OCI-LY7 (cell line): ENCODE measurements around the gene FAM241B. TPM values are rescaled to one million over a fixed set of nuclear protein-coding genes. Genes with fewer than 3 reads are reported as not detected.
A peak's percentile ranks its signal among the peaks of the same experiment; 100 is the strongest.

Experiments used
- BruUV-seq: library from RNA; stranded (reverse); fragments of 400-500 nt; replicated peaks from 2 replicates; lab custom pipeline; 2021; lab: Mats Ljungman, UMichigan
- CTCF ChIA-PET: fragments of 300-600 bp; sonication (Branson Sonifier 250); formaldehyde crosslinking; loops from one replicate; lab custom pipeline; 2022; ENCODE audit warnings: antibody characterized with exemption; ENCODE audit not compliant: unreplicated experiment; lab: Charles Lee
- POLR2A ChIA-PET: fragments of 300-600 bp; sonication (Branson Sonifier 250); formaldehyde crosslinking; loops from one replicate; lab custom pipeline; 2022; ENCODE audit warnings: antibody characterized with exemption; lab: Charles Lee
- DNase-seq: peaks from one replicate; pipeline ENCODE4 v3.0.0-alpha.2; 2015; ENCODE audit warnings: low spot score
- H2AFZ ChIP-seq: fragments of 200-600 bp; sonication (generic), shearing (Covaris generic); 2 replicates; pipeline ENCODE4 v1.6.1; 2014; ENCODE audit warnings: mild to moderate bottlenecking, antibody characterized with exemption, low read length, moderate library complexity
- H3K27ac ChIP-seq: fragments of 200-600 bp; sonication (generic); 2 replicates; pipeline ENCODE4 v1.5.1; 2014; ENCODE audit warnings: mixed run types, low read depth, mild to moderate bottlenecking, moderate library complexity, low read length, inconsistent platforms; ENCODE audit not compliant: poor library complexity, severe bottlenecking
- H3K36me3 ChIP-seq: fragments of 200-600 bp; sonication (generic); 2 replicates; pipeline ENCODE4 v1.6.1; 2014; ENCODE audit warnings: mild to moderate bottlenecking, antibody characterized with exemption, low read length, moderate library complexity, mixed read lengths; ENCODE audit not compliant: insufficient read depth
- H3K4me1 ChIP-seq: fragments of 200-600 bp; sonication (generic); 2 replicates; pipeline ENCODE4 v1.5.1; 2014; ENCODE audit warnings: mild to moderate bottlenecking, low read length; ENCODE audit not compliant: insufficient read depth, poor library complexity, severe bottlenecking
- H3K4me2 ChIP-seq: fragments of 200-600 bp; sonication (generic); 2 replicates; pipeline ENCODE4 v1.6.1; 2014; ENCODE audit warnings: mild to moderate bottlenecking, low read length
- H3K4me3 ChIP-seq: fragments of 200-600 bp; sonication (generic); 2 replicates; pipeline ENCODE4 v1.5.1; 2014; ENCODE audit warnings: mild to moderate bottlenecking, low read depth, low read length; ENCODE audit not compliant: poor library complexity, severe bottlenecking
- H3K79me2 ChIP-seq: fragments of 200-600 bp; sonication (generic); 2 replicates; pipeline ENCODE4 v1.6.1; 2016; ENCODE audit warnings: low read depth, mild to moderate bottlenecking, low read length, moderate library complexity, mixed read lengths; ENCODE audit not compliant: insufficient read depth
- H3K9me2 ChIP-seq: fragments of 200-600 bp; sonication (generic); 2 replicates; pipeline ENCODE4 v1.6.1; 2016; ENCODE audit warnings: mild to moderate bottlenecking, low read length, mixed read lengths; ENCODE audit not compliant: insufficient read depth
- H3K9me3 ChIP-seq: fragments of 200-600 bp; sonication (generic); 2 replicates; pipeline ENCODE4 v1.6.1; 2014; ENCODE audit warnings: mild to moderate bottlenecking, mixed run types, low read length, mixed read lengths
- H4K20me1 ChIP-seq: fragments of 200-600 bp; sonication (generic); 2 replicates; pipeline ENCODE4 v1.6.1; 2014; ENCODE audit warnings: mild to moderate bottlenecking, antibody characterized with exemption, low read length, moderate library complexity, mixed read lengths; ENCODE audit not compliant: insufficient read depth
- EZH2phosphoT487 ChIP-seq: fragments of 200-600 bp; sonication (generic); IDR thresholded peaks from 2 replicates; pipeline ENCODE4 v1.6.1; 2018; ENCODE audit warnings: low read depth, borderline replicate concordance, mild to moderate bottlenecking, mixed run types, antibody characterized with exemption, low read length, moderate library complexity, mixed read lengths
- intact Hi-C: fragments of 100-400 bp; cut with micrococcal nuclease; formaldehyde crosslinking; loops from one replicate; pipeline ENCODE4 v1.10.0; 2022; ENCODE audit not compliant: unreplicated experiment
- total RNA-seq, 2 experiments: library from RNA; depleted of rRNA in 1 of 2; stranded (reverse); fragments of >200 nt in 1 of 2; shearing (Covaris generic) in 1 of 2; gene quantifications; 2 replicates each; pipeline ENCODE4 v1.2.3, GENCODE V29; 2014 to 2022
- TF ChIP-seq, protein P1 (sequence below): fragments of 200-600 bp; sonication (generic); conservative IDR thresholded peaks from 2 replicates; pipeline ENCODE4 v1.5.1; 2014; ENCODE audit warnings: mild to moderate bottlenecking, antibody characterized with exemption, low read length, moderate library complexity, mixed read lengths

Gene FAM241B
- total RNA-seq, 2 experiments from 2014 or later = not detected

DNA sequence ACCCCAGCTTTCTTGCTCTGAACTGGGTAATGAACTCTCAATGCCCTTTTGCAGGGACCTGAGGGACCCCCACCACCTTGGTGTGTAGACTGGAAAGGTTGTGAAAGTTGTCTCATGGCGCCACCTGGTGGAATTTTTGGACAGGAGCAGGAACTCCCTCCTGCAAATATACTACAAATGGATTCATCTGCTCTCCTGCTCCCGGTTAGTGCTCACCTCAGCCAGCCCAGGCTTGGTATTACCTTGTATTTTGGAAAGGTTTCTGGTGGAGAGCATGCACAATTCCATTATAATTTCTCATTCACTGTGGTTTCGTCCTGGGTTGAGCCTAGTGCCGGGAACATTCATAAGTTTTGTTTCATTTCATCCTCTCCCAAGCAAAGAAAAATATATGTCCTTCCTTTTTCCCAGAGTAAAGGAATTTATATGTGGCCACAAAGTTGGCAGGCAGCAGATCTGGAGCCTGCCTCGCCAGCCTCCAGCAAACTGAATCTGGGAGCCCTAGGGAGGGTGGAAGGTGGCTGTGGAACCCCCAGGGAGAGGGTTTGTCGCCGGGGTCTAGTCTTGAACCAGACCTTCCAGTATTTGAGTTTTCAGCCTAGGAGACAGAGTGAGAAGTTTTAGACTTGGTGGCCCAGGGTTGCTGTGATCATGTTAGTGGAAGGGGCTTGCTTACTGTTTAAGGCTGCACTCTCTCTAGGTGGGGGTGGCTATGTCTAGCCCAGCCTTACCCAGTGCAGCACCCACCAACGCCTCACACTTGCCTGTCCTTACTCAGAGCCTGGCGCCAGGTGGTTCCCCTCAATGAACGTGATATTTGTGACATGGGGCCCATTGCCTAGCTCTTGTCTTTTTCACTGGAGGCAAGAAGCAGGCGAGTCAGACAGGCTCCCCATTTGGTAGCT, 9.5 kb downstream of the FAM241B start:
- peak; percentile 69 for DNase-seq
- TF ChIP-seq EZH2phosphoT487 = no peak
- TF ChIP-seq, protein P1, sequence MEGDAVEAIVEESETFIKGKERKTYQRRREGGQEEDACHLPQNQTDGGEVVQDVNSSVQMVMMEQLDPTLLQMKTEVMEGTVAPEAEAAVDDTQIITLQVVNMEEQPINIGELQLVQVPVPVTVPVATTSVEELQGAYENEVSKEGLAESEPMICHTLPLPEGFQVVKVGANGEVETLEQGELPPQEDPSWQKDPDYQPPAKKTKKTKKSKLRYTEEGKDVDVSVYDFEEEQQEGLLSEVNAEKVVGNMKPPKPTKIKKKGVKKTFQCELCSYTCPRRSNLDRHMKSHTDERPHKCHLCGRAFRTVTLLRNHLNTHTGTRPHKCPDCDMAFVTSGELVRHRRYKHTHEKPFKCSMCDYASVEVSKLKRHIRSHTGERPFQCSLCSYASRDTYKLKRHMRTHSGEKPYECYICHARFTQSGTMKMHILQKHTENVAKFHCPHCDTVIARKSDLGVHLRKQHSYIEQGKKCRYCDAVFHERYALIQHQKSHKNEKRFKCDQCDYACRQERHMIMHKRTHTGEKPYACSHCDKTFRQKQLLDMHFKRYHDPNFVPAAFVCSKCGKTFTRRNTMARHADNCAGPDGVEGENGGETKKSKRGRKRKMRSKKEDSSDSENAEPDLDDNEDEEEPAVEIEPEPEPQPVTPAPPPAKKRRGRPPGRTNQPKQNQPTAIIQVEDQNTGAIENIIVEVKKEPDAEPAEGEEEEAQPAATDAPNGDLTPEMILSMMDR = peak; percentile 94
- Histone ChIP-seq H3K27ac (no peak overlapping the region), H3K4me3 (no peak overlapping the region), H3K9me2 (no peaks in the 10 kb centered on the region), H3K9me3 (no peaks in the 10 kb centered on the region), H4K20me1 (no peaks in the 10 kb centered on the region), H3K4me2 (no peak overlapping the region), H3K36me3 (no peaks in the 10 kb centered on the region), H3K4me1 (no peaks in the 10 kb centered on the region), H3K79me2 (no peaks in the 10 kb centered on the region), H2AFZ (no peak overlapping the region)
- intact Hi-C loops = loop anchor here (1.0 to 10.0 kb wide), 5 partner anchors 78 to 315 kb away; no protein-coding TSS in a partner anchor
- ChIA-PET CTCF (no interaction called here), POLR2A (no interaction called here)
- no TSS peak for BruUV-seq

DNA sequence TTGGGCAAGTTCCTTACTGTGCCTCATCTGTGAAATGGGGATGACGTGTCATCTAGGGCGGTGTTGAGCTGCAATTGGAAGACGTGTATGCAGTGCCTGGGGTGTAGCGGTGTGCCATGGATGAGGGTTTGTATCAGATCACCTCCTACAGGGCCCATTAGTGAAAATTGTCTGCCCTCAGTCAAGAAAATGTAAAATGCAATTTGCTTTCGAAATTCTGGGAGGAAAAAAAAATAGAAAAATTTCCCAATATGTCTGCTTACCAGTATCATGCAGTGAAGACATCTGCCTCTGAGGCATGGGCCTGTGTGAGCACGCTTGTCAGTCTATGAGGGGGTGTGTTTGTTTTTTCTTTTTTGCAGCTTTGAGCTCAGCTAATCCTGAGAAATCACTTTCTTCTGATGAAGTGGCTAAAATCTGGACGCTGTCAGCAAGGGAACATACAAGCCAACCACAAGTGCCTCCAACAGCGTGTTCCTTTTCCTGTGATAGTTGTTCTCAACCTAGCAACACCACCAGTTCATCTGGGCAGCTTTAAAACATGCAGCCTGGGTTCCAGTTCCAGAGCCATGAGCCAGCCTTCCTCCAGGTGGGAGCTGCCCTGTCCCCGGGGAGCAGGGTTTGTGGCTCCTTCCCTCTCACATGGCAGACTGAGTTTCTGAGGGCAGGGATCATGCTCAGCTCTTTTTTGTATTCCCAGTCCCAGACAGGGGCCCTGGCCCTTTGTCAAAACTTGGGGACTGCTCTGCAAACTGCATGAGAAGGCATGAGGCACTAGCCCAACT, 10.3 kb downstream of the FAM241B start:
- TF ChIP-seq EZH2phosphoT487 = no peak
- TF ChIP-seq, protein P1 = no peak
- no TSS peak for BruUV-seq
- Histone ChIP-seq H3K9me3 (no peaks in the 10 kb centered on the region), H4K20me1 (no peaks in the 10 kb centered on the region), H3K79me2 (no peaks in the 10 kb centered on the region), H3K36me3 (no peaks in the 10 kb centered on the region), H3K4me3 (no peak overlapping the region), H2AFZ (no peak overlapping the region), H3K4me1 (no peaks in the 10 kb centered on the region), H3K9me2 (no peaks in the 10 kb centered on the region), H3K4me2 (no peak overlapping the region), H3K27ac (no peak overlapping the region)
- DNase-seq = no peak
- ChIA-PET POLR2A (interaction anchor here (0.6 kb wide), 1 partner anchor 179 kb away, joined by 7 read pairs; no protein-coding TSS in a partner anchor), CTCF (interaction anchor here (1.0 kb wide), 1 partner anchor 51 kb away, joined by 3 read pairs; no protein-coding TSS in a partner anchor)
- intact Hi-C loops = loop anchor here (5.0 to 10.0 kb wide), 2 partner anchors 77 to 314 kb away; no protein-coding TSS in a partner anchor
